ENCODE results near the gene AHRR. TPM values are rescaled to one million over a fixed set of nuclear protein-coding genes. Genes with fewer than 3 reads are reported as not detected.

AHRR gene
- total and polyA plus RNA-seq, 7 donors = under 0.01 to 1.8 (median 1.0) TPM; not detected in 1

GRCh38 chr5:320524-321229 is 837 bp upstream of the AHRR start:
- DNase-seq = no peak
- no peaks in the 10 kb centered on the region for H3K9me3 ChIP-seq
- peak overlapping the region in 3 of 4 donors; percentile 47 to 54 (median 48) for H3K4me3 ChIP-seq
- H3K27me3 ChIP-seq = peaks cover 23 to 66% (median 48%) of the 10 kb centered on the region in 3 donors
- no peak overlapping the region for H3K27ac ChIP-seq
- intact Hi-C loops (cut with DNase I) = no loop called here
- peaks cover 0 to 13% (median 0%) of the 10 kb centered on the region in 4 donors for H3K36me3 ChIP-seq
- H3K4me1 ChIP-seq = peaks cover 0 to 33% (median 24%) of the 10 kb centered on the region in 4 donors
- TF ChIP-seq POLR2A (IDR thresholded peaks at IDR 0.05) (no peak), EP300 (IDR thresholded peaks at IDR 0.05) (no peak)
- WGBS, 2 donors = 6 to 7% methylated on average over 65 of the region's 65 CpGs

GRCh38 chr5:321726-322251 is 275 bp downstream of the AHRR start:
- Histone ChIP-seq H3K9me3 (no peaks in the 10 kb centered on the region), H3K4me3 (peak overlapping the region in 3 of 4 donors; percentile 47 to 54 (median 48)), H3K27me3 (peaks cover 23 to 66% (median 48%) of the 10 kb centered on the region in 3 donors), H3K36me3 (peaks cover 0 to 1% (median 0%) of the 10 kb centered on the region in 4 donors), H3K27ac (peak overlapping the region in 2 of 4 donors; percentile 12 to 20), H3K4me1 (peaks cover 0 to 33% (median 24%) of the 10 kb centered on the region in 4 donors)
- no peak for DNase-seq
- WGBS, 2 donors = 3 to 4% methylated on average over 67 of the region's 67 CpGs
- intact Hi-C loops (cut with DNase I) = no loop called here
- TF ChIP-seq CTCF (IDR thresholded peaks at IDR 0.05) (no peak), EP300 (IDR thresholded peaks at IDR 0.05) (no peak), POLR2AphosphoS5 (IDR thresholded peaks at IDR 0.05) (no peak), POLR2A (IDR thresholded peaks at IDR 0.05) (no peak)

GRCh38 chr5:322281-322941 is 897 bp downstream of the AHRR start:
- Histone ChIP-seq H3K36me3 (no peaks in the 10 kb centered on the region), H3K4me1 (peaks cover 0 to 27% (median 24%) of the 10 kb centered on the region in 4 donors), H3K9me3 (no peaks in the 10 kb centered on the region), H3K27me3 (peaks cover 23 to 66% (median 48%) of the 10 kb centered on the region in 3 donors), H3K4me3 (peak overlapping the region in 3 of 4 donors; percentile 47 to 54 (median 48)), H3K27ac (no peak overlapping the region)
- intact Hi-C loops (cut with DNase I) = no loop called here
- DNase-seq = no peak
- WGBS, 2 donors = 27 to 31% methylated on average over 56 of the region's 56 CpGs
- TF ChIP-seq POLR2AphosphoS5 (IDR thresholded peaks at IDR 0.05) = no peak
- TF ChIP-seq EP300 (IDR thresholded peaks at IDR 0.05) = no peak
- no peak for TF ChIP-seq POLR2A (IDR thresholded peaks at IDR 0.05)
- TF ChIP-seq CTCF (IDR thresholded peaks at IDR 0.05) = no peak

- H3K27ac ChIP-seq = no peak overlapping the region
- no peaks in the 10 kb centered on the region for H3K9me3 ChIP-seq
- peaks cover 0 to 26% (median 24%) of the 10 kb centered on the region in 4 donors for H3K4me1 ChIP-seq
- intact Hi-C loops (cut with DNase I) = no loop called here
- TF ChIP-seq POLR2A (IDR thresholded peaks at IDR 0.05) (no peak), CTCF (IDR thresholded peaks at IDR 0.05) (no peak), EP300 (IDR thresholded peaks at IDR 0.05) (no peak), POLR2AphosphoS5 (IDR thresholded peaks at IDR 0.05) (no peak)
- no peak overlapping the region for H3K4me3 ChIP-seq
- WGBS, 2 donors = 58 to 68% methylated on average over 30 of the region's 30 CpGs
- no peak for DNase-seq
- no peaks in the 10 kb centered on the region for H3K36me3 ChIP-seq
- peaks cover 23 to 66% (median 48%) of the 10 kb centered on the region in 3 donors for H3K27me3 ChIP-seq
Observed at GRCh38 chr5:322942-323879, 1.7 kb downstream of the AHRR start.

Measured in sigmoid colon (tissue), 7 donors.